Stimulated activated naive CD4-positive, alpha-beta T cell (primary cell): ENCODE data around the gene NEURL2.

Source experiments
- DNase-seq, 6 experiments: peaks; one replicate each; lab custom pipeline; 2025; lab: John Stamatoyannopoulos, UW

Gene NEURL2

DNA sequence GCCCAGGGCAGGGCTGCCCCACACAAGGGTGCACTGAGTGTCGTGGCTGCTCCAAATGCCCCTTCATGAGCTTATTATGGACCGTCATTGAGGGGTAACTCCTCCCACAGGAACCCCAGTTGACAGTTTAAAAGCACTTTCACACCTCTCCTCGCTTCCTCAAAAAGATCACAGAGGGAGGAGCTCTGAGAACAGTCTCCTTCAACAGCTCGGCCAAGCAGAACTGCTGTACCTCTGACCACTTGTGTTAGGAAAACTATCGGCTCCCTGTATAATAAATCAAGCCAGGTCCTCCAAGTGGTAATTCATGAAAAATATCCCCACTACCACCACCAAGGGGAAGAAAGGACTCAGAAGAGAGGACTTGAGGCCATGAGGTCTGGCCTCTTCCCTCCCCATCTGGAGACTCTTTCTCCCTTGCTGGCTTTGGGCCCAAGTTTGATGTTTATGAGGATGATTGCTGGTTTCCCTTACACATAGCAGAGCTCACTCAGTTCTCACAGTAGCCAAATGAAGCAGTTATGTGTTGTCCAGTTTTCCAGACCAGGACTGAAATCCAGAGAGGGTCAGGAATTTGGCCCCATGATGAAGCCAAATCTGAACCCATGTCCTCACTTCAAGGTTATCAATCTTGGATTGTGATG is 48.7 kb downstream of the NEURL2 start:
- no peak for DNase-seq

DNA sequence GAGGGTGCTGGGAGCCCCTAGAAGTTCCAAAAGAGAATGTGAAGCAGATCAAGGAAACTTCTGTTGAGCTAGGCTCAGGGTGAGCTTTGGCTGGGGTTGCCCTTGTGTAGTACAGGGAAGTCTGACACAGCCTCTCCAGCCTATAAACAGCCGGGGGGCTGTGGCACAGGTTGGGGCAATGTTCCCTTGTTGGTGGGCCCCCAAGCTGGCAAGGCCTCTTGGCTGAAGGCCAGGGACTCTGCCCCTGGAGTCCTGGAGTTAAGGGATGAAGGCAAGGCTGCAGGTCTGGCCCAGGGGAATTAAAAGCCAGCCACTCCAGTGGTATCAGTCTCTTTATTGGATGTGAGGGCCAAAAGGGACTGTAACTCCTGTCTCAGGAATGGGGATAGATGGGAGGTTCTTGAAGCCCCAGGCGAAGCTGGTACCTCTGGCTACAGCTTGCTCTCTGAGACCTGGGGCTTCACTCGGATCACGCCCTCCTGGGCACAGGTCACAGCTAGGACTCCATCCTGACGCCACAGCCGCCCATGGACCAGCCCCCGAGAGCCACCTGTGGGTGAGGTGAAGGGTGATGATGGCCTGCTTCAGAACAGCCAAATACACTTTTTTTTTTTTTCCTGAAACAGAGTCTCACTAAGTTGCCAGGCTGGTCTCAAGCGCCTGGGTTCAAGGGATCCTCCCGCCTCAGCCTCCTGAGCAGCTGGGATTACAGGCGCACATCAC is 49.4 kb downstream of the NEURL2 start:
- DNase-seq: no peak

- DNase-seq: no peak
Measured at GRCh38 chr20:45840700-45841198, 50.3 kb downstream of the NEURL2 start.
